Neural progenitor cell (in vitro differentiated cells): ENCODE measurements around the gene TRIO. TPM values are rescaled to one million over a fixed set of nuclear protein-coding genes. Genes with fewer than 3 reads are reported as not detected.
A peak's percentile ranks its signal among the peaks of the same experiment; 100 is the strongest.

ENCODE experiments used
- DNase-seq: peaks from one replicate; pipeline ENCODE4 v3.0.0-alpha.2; 2016; ENCODE audit warnings: low spot score
- H2AFZ ChIP-seq: fragments of 200-600 bp; sonication (generic); replicated peaks from 2 replicates; pipeline ENCODE4 v1.6.1; 2016; ENCODE audit warnings: antibody characterized with exemption
- H3F3A ChIP-seq: fragments of 200-600 bp; sonication (generic); 2 replicates; pipeline ENCODE4 v1.6.1; 2016; ENCODE audit warnings: antibody characterized with exemption, low read depth
- H3K27ac ChIP-seq: fragments of 200-600 bp; sonication (generic); 2 replicates; pipeline ENCODE4 v1.5.1; 2016; ENCODE audit warnings: mild to moderate bottlenecking
- H3K27me3 ChIP-seq: fragments of 200-600 bp; sonication (generic); 2 replicates; pipeline ENCODE4 v1.6.1; 2016; ENCODE audit warnings: mild to moderate bottlenecking, moderate library complexity
- H3K36me3 ChIP-seq: fragments of 200-600 bp; sonication (generic); 2 replicates; pipeline ENCODE4 v1.5.1; 2016
- H3K4me1 ChIP-seq: fragments of 200-600 bp; sonication (generic); 2 replicates; pipeline ENCODE4 v1.6.1; 2016; ENCODE audit warnings: mixed run types
- H3K4me2 ChIP-seq: fragments of 200-600 bp; sonication (generic); 2 replicates; pipeline ENCODE4 v1.6.1; 2016
- H3K4me3 ChIP-seq: fragments of 200-600 bp; sonication (generic); 2 replicates; pipeline ENCODE4 v1.5.1; 2016
- H3K79me2 ChIP-seq: fragments of 200-600 bp; sonication (generic); 2 replicates; pipeline ENCODE4 v1.6.1; 2016; ENCODE audit warnings: low read depth
- H3K9ac ChIP-seq: fragments of 200-600 bp; sonication (generic); 2 replicates; pipeline ENCODE4 v1.6.1; 2016
- H3K9me3 ChIP-seq: fragments of 200-600 bp; sonication (generic); 2 replicates; pipeline ENCODE4 v1.5.1; 2016; ENCODE audit warnings: low read depth
- H4K20me1 ChIP-seq: fragments of 200-600 bp; sonication (generic); 2 replicates; pipeline ENCODE4 v1.6.1; 2016; ENCODE audit warnings: low read depth
- H3K27ac Mint-ChIP-seq: 3 replicates; pipeline ENCODE4 v1.8.0; 2021; ENCODE audit warnings: mixed read lengths
- H3K27me3 Mint-ChIP-seq: 2 replicates; pipeline ENCODE4 v1.8.0; 2022; ENCODE audit warnings: low read depth, mild to moderate bottlenecking, inconsistent platforms, moderate library complexity, mixed read lengths; ENCODE audit not compliant: insufficient read depth
- H3K36me3 Mint-ChIP-seq: 3 replicates; pipeline ENCODE4 v1.8.0; 2021; ENCODE audit warnings: mixed read lengths
- H3K4me1 Mint-ChIP-seq: 3 replicates; pipeline ENCODE4 v1.8.0; 2021; ENCODE audit warnings: mixed read lengths
- H3K4me3 Mint-ChIP-seq: 3 replicates; pipeline ENCODE4 v1.8.0; 2021; ENCODE audit warnings: mild to moderate bottlenecking, moderate library complexity, mixed read lengths
- H3K9me3 Mint-ChIP-seq: 3 replicates; pipeline ENCODE4 v1.8.0; 2020; ENCODE audit warnings: mixed read lengths
- EZH2 ChIP-seq: fragments of 200-600 bp; sonication (generic); IDR thresholded peaks from 2 replicates; pipeline ENCODE4 v1.6.1; 2017; ENCODE audit warnings: antibody characterized with exemption, mild to moderate bottlenecking, moderate library complexity
- EZH2phosphoT487 ChIP-seq: fragments of 200-600 bp; sonication (generic); IDR thresholded peaks from 2 replicates; pipeline ENCODE4 v1.6.1; 2017; ENCODE audit warnings: antibody characterized with exemption
- total RNA-seq: library from RNA; depleted of rRNA; stranded (reverse); fragments of >200 nt; gene quantifications from 2 replicates; pipeline ENCODE4 v1.2.3, GENCODE V29; 2015; ENCODE audit warnings: low replicate concordance
- TF ChIP-seq, protein P1 (sequence below): fragments of 200-600 bp; sonication (generic); IDR thresholded peaks from 2 replicates; pipeline ENCODE4 v1.5.1; 2017; ENCODE audit warnings: antibody characterized with exemption, mild to moderate bottlenecking

The TRIO gene
- total RNA-seq, 1 donor from 2014 or later: 84.7 TPM

DNA sequence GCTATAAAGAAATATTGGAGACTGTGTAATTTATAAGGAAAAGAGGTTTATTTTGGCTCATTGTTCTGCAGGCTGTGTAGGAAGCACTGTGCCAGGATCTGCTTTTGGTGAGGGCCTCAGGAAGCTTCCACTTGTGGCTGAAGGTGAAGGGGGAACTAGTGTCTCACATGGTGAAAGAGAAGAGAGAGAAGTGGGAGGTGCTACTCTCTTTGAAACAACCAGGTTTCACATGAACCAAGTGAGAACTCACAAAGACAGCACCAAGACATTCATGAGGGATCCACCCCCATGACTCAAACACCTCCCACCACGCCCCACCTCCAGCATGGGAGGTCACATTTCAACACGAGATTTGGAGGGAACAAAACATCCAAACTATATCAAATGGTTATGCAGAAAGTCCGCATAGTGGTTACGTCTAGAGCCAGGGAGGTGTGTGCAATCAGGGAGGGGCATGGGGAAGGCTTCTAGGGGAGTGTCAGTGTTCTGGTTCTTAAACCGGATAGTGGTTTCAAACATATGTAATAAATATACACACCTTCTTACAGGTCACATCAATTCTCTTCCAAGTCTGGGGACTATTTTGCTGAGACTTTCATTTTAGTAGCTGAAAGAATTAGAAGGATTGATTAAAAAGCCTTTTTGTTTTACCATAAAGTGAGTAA, 113.0 kb downstream of the TRIO start:
- no peak overlapping the region for H3K4me3 Mint-ChIP-seq
- no peak for DNase-seq
- Histone ChIP-seq H3F3A (peaks cover 25% of the 10 kb centered on the region), H3K27ac (no peak overlapping the region), H3K27me3 (no peaks in the 10 kb centered on the region), H3K4me3 (no peak overlapping the region), H3K79me2 (peaks cover 100% of the 10 kb centered on the region), H3K4me2 (no peak overlapping the region), H3K9ac (no peak overlapping the region), H3K9me3 (no peaks in the 10 kb centered on the region), H4K20me1 (peaks cover 66% of the 10 kb centered on the region), H2AFZ (no peak overlapping the region), H3K4me1 (peaks cover 50% of the 10 kb centered on the region), H3K36me3 (no peaks in the 10 kb centered on the region)
- H3K36me3 Mint-ChIP-seq: peaks cover 21% of the 10 kb centered on the region
- no peak overlapping the region for H3K27ac Mint-ChIP-seq
- TF ChIP-seq EZH2phosphoT487 (no peak), EZH2 (no peak)
- TF ChIP-seq, protein P1, sequence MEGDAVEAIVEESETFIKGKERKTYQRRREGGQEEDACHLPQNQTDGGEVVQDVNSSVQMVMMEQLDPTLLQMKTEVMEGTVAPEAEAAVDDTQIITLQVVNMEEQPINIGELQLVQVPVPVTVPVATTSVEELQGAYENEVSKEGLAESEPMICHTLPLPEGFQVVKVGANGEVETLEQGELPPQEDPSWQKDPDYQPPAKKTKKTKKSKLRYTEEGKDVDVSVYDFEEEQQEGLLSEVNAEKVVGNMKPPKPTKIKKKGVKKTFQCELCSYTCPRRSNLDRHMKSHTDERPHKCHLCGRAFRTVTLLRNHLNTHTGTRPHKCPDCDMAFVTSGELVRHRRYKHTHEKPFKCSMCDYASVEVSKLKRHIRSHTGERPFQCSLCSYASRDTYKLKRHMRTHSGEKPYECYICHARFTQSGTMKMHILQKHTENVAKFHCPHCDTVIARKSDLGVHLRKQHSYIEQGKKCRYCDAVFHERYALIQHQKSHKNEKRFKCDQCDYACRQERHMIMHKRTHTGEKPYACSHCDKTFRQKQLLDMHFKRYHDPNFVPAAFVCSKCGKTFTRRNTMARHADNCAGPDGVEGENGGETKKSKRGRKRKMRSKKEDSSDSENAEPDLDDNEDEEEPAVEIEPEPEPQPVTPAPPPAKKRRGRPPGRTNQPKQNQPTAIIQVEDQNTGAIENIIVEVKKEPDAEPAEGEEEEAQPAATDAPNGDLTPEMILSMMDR: no peak
- peaks cover 4% of the 10 kb centered on the region for H3K27me3 Mint-ChIP-seq
- peaks cover 23% of the 10 kb centered on the region for H3K9me3 Mint-ChIP-seq
- H3K4me1 Mint-ChIP-seq: peaks cover 40% of the 10 kb centered on the region

GRCh38 chr5:14256756-14257393, 113.7 kb downstream of the TRIO start:
- peaks cover 29% of the 10 kb centered on the region for H3F3A ChIP-seq
- H3K27me3 Mint-ChIP-seq: peaks cover 4% of the 10 kb centered on the region
- no peaks in the 10 kb centered on the region for H3K9me3 ChIP-seq
- H3K4me3 Mint-ChIP-seq: no peak overlapping the region
- H3K27ac ChIP-seq: no peak overlapping the region
- peaks cover 56% of the 10 kb centered on the region for H3K4me1 ChIP-seq
- H3K4me2 ChIP-seq: peak overlapping the region; percentile 19
- TF ChIP-seq EZH2 (no peak), EZH2phosphoT487 (no peak)
- TF ChIP-seq, protein P1: no peak
- peaks cover 23% of the 10 kb centered on the region for H3K9me3 Mint-ChIP-seq
- no peak overlapping the region for H2AFZ ChIP-seq
- H3K27ac Mint-ChIP-seq: no peak overlapping the region
- H4K20me1 ChIP-seq: peaks cover 65% of the 10 kb centered on the region
- no peak for DNase-seq
- peaks cover 100% of the 10 kb centered on the region for H3K79me2 ChIP-seq
- peaks cover 46% of the 10 kb centered on the region for H3K4me1 Mint-ChIP-seq
- peaks cover 19% of the 10 kb centered on the region for H3K36me3 Mint-ChIP-seq
- no peaks in the 10 kb centered on the region for H3K36me3 ChIP-seq
- H3K27me3 ChIP-seq: no peaks in the 10 kb centered on the region
- no peak overlapping the region for H3K9ac ChIP-seq
- no peak overlapping the region for H3K4me3 ChIP-seq

- DNase-seq: no peak
- no peaks in the 10 kb centered on the region for H3K27me3 Mint-ChIP-seq
- H3K36me3 Mint-ChIP-seq: peaks cover 13% of the 10 kb centered on the region
- H3K27ac ChIP-seq: no peak overlapping the region
- no peak overlapping the region for H3K9ac ChIP-seq
- H3K27me3 ChIP-seq: no peaks in the 10 kb centered on the region
- H3F3A ChIP-seq: peaks cover 29% of the 10 kb centered on the region
- H2AFZ ChIP-seq: no peak overlapping the region
- H3K9me3 Mint-ChIP-seq: peaks cover 19% of the 10 kb centered on the region
- no peak for TF ChIP-seq EZH2
- no peak for TF ChIP-seq EZH2phosphoT487
- TF ChIP-seq, protein P1: no peak
- H3K4me3 Mint-ChIP-seq: no peak overlapping the region
- H3K9me3 ChIP-seq: no peaks in the 10 kb centered on the region
- peaks cover 53% of the 10 kb centered on the region for H3K4me1 ChIP-seq
- H3K4me3 ChIP-seq: no peak overlapping the region
- H3K36me3 ChIP-seq: no peaks in the 10 kb centered on the region
- H4K20me1 ChIP-seq: peaks cover 60% of the 10 kb centered on the region
- peaks cover 100% of the 10 kb centered on the region for H3K79me2 ChIP-seq
- H3K4me2 ChIP-seq: no peak overlapping the region
- H3K4me1 Mint-ChIP-seq: peaks cover 54% of the 10 kb centered on the region
- no peak overlapping the region for H3K27ac Mint-ChIP-seq
Observed at GRCh38 chr5:14257995-14258403, 114.9 kb downstream of the TRIO start.
